GM21576 (cell line): ENCODE results near the gene PRSS21.

Experiments used
- ATAC-seq: cut with Tn5 transposase; IDR thresholded peaks from one replicate; pipeline ENCODE4 v1.9.1; 2021; ENCODE audit warnings: mild to moderate bottlenecking, moderate library complexity; ENCODE audit not compliant: unreplicated experiment

The PRSS21 gene

DNA sequence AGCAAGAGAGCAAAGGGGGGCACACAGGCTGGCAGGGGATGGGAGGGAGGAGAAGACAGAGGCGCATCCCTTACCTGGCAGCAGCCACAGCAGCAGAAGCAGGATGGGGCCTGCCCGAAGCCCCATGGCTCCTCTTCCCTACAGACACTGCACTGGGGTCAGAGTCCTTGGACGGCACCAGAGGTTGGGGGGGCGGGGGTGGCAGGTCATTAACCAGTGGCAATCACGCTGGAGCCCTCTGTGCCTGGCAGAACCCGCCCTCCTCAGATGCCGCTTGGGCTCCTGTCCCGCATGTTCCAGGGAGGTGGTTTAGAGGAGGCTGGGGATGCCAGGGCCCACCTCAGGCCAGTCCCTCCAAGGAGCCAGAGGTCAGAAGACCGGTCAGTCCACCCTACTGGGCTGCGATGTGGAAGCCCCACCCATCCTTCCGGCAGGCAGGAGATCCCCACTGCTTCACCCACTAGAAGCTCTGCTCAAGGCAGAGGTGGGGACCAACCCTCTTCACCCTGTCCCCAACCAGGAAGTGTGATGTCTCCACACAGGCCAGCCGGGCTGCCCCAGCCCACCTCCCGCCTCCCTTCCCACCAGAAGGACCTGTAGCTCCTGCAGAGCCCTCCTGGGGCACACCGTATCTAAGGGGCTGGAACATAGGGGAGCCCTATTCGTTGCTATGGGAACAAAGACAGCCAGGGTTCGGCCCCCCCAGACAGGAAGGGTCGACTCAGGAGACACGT, 24.7 kb downstream of the PRSS21 start:
- no peak for ATAC-seq

DNA sequence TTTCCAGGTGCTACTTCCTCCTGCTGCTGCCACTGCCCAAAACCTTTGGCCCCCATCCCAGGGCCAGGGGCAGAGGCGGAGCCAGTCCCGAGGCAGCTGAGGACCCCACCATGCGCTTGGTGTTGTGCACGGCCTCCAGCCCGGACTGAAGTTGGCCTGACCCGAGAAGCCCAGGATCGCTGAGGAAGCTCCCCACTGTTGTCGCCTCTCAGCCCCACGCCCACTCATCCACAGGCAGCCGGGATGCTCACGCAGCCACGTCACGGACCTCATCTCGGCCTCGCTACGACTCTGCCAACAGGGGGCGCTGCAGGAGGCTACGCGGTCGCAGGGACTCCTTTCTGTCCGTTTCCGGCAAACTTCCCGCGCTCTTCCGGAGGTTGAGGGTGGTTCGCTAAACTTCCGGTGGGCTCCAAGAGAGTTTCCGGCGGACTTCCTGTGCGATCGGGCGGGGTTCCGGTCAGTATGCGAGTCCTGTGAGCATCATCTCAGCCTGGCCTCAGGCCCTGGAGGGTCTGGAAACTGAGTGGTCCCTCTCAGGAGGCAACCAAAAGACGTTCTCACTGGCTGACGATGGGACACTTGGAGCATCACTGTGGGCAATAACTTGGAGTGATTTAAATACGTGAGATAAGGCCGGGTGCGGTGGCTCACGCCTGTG, 25.4 kb downstream of the PRSS21 start:
- no peak for ATAC-seq

GRCh38 chr16:2843526-2843925, 26.5 kb downstream of the PRSS21 start:
- ATAC-seq, result no peak

- ATAC-seq, result no peak
Observed at GRCh38 chr16:2845116-2845515, 28.1 kb downstream of the PRSS21 start.

DNA sequence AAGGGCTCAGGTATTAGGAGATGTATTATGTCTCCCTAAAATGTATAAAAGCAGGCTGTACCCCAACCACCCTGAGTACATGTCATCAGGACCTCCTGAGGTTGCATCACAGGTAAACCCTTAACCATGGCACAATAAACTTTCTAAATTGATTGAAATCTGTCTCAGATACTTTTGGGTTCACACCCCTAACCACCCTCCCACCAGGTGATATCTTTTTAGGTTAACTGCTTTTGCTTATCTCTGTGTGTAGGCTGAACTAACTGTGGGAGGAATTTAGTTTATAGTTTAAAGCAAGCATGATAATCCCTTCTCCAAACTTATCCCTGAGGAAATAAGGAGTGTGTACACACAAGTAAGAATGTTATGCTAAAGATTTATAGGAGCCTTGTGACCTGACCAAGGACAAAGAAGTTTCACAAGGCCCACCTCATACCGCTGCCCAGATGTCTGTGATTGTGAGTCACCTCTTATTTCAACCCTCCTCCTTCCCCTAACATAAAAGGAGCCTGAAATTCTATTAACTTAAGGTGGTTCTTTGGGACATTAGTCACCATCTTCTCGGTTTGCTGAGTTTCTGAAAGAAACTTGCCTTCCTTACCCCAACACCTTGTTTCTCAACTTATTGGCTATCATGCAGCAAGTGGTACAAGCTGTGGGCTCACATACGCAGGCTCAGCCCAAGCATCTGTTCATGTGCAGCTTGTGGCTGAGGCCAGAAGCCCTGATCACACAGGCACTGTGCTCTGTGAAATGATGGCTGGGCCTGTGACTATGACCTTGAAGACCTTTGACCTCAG, 29.7 kb downstream of the PRSS21 start:
- ATAC-seq, result no peak

DNA sequence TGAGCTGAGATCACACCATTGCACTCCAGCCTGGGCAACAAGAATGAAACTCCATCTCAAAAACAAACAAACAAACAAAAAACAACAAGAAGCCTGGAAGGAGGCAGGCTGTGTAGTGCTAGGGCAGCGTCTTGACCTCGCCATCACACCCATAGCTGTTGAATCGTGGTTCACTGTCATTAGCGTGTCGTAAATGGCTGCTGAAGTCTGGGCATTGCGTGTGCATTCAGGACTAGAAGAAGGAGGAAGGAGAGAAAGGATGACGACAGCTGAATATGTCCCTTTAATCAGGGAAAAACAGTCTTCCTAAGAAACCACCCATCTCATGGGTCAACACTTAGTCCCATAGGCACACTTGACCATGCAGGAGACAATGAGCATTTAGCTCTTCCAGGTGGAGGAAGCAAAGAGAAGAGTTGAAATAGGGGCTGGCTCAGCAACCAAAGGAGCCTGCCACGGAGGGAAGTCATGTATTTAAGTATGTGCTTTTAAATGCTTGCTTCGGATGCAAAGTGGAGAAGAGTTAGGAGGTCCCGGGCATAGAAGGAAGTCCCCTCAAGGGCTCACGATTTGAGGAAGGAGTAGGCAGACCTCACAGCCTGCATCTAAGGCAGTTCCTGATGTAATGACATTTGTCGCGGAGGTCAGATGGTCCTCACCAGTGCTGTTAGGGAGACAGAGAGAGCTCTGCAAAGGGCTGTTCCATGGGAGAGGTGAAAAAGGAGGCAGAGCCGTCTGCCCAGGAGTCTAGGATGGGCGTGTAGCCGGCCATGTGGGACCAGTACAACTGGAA, 32.1 kb downstream of the PRSS21 start:
- no peak for ATAC-seq

GRCh38 chr16:2852003-2852730, 35.1 kb downstream of the PRSS21 start:
- no peak for ATAC-seq

DNA sequence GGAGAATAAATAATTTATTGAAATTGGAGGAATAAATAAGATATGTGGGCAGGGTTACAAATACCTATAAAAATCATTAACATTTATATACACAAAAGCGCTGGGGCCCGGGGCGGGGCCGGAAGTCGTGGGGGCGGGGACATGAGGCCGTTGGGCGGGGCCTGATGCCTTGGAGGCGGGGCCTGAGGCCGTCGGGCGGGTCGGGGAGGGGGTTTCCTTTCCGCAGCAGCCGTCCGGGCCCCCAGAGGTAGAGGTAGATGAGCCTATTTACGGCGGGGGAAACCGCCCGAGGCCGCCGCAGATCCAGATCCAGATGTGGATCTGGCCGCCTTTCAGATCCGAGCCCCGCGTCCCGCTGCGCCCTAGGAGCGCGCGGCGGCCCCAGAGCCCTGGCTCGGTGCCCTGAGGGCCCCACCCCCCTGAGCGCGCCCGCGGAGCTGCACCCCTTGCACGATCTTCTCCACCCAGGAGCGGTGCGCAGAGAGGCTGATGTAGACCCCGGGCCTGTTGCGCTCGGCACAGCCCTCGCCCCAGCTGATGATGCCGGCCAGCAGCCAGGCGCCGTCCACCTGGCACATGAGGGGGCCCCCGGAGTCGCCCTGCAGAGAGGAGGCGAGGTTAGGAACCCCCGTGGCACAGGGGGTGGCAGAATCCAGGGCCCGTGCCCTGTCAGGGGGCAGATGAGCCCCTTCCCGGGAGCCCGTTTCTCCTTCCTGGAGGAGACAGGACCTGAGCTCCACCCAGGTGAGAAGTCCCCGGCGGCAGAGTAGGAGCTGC, 35.9 kb downstream of the PRSS21 start:
- ATAC-seq, result no peak

DNA sequence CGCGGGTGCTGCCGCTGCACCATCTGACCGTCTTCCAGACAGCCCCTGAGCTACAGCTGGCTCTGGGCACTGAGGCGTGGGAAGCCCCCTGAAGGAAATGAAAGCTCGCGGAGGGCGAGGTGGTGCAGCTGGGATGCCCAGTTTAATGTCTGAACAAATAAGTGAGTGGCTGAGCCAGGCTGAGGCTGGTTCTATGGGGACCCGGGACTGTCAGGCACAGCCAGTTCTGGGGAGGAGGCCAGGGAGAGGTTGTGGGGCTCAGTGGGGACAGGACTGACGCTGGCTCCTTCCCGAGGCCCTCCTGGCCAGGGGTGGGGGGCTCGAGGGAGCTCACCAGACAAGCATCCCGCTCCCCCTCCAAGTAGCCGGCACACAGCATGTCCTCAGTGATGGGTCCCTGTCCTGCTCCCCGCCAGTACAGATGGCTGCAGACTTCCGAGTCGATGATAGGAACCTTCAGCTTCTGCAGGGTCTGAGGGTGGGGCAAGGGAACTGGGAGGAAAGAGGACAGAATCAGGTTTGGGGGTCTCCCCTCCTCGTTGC, 36.6 kb downstream of the PRSS21 start:
- ATAC-seq, result no peak

GRCh38 chr16:2854700-2855309, 37.8 kb downstream of the PRSS21 start:
- no peak for ATAC-seq

DNA sequence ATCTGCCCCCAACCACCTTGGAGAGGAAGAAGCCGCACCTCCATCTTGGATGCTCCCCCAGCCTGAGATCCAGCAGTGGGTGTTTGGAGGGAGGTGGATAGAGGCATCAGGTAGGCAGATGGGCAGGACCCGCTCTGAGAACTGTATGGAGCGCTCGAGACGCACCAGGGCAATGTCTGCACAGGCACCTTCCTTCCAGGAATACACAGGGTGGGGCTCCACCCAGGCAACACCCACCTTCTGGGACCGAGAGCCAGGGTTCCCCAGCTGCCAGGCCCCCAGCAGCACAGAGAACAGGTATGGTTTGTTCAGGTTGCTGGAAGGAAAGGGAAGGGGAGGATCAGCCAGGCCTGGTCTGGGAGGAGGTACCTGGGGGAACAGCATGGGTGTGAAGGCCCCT, 38.5 kb downstream of the PRSS21 start:
- ATAC-seq, result no peak

GRCh38 chr16:2856061-2856670, 39.1 kb downstream of the PRSS21 start:
- ATAC-seq, result no peak

GRCh38 chr16:2856686-2857450, 39.8 kb downstream of the PRSS21 start:
- no peak for ATAC-seq

DNA sequence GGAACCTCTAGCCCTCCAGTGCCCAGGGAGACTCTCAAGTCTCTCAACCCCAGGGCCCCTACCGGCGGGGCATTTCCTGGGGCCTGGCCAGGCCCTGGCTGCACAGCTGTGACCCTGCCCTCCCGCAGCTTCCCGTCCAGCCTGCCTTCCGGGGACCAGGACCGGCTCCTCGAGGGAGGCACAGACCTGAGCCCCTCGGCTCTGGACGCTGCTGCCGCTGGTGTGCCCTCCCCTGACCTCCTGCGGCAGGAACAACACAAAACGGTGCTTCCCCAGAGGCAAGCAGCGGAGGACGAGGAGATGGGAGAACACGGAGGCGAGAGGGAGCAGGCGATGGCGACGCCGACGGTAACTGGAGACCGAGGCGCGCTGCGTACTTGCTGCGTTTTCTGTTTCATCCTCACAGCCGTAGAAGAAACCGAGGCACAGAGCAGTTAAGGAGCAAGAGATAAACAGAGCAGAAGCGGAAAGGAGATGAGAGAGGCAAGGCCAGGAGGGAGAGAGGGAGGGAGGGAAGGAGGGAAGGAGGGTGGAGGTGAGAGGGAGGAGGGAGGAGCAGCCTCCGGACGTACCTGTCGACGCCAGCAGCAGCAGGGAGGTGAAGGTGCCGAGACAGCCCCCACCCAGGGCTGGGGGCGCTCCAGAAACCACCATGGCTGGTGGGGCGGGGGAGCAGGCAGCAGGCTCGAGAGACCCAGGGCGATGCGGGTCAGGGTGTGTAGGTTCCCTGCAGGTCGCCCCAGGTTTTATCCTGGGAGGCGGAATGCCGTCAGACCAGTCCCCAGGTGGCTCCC, 40.6 kb downstream of the PRSS21 start, which contains the start of gene PRSS22:
TSS of gene PRSS22 (minus strand) at position 720 of the 794 bp plus-strand sequence. CDS start at position 654, 66 bp downstream.
- ATAC-seq, result no peak

- no peak for ATAC-seq
Observed at GRCh38 chr16:2858245-2859025, 41.4 kb downstream of the PRSS21 start.

- no peak for ATAC-seq
Observed at GRCh38 chr16:2859686-2860265, 42.7 kb downstream of the PRSS21 start.
